HG02970 (cell line): Measurements from ENCODE around the gene NAPEPLD.
"Not testable (repeated sequence)": the region's sequence is repeated elsewhere in the genome, so short reads cannot be mapped to it uniquely, and the experiment has no call there.

Experiments
- ATAC-seq: cut with Tn5 transposase; IDR thresholded peaks from one replicate; pipeline ENCODE4 v1.9.1; 2021; ENCODE audit warnings: mild to moderate bottlenecking, moderate library complexity, moderate number of reproducible peaks; ENCODE audit not compliant: unreplicated experiment, low FRiP score

NAPEPLD gene

DNA sequence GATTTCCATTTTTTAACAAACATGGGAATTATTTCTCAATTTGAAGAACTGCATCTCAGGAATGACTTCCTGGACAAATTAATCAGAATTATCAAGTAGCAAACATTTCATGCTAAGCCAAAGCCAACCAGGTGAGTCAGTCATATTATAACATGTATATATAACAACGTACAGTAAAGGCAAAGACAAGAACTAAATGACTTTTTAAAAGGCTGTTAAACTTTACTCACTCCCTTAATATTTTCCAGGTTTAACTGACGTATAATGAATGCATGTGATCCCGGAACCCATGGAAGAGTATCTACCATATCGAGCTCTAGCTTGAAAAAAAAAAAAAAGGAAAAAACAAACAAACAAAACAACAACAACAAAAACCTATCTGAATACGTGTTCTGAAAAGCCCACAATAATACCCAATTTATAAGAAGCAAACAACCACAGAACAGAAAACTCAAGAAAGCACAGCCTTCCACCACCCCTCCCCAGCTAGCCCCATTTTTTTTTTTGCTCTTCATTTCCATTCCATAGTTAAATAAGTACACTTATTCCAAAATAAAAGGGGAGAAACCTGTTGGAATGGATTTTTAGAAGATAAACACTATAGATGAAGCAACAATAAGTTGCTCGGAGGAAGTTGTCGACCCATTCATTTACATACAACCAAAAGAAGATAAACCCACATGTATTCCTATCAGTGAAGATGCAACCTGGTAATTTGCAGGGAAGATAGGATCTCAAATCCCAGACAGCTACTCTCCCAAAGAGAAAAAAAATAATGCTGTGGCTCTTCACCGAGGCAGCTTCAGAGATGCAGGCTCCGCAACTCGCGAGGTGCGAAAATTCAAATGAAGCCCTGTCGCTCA lies 537 bp downstream of the NAPEPLD start:
- ATAC-seq: no peak

DNA sequence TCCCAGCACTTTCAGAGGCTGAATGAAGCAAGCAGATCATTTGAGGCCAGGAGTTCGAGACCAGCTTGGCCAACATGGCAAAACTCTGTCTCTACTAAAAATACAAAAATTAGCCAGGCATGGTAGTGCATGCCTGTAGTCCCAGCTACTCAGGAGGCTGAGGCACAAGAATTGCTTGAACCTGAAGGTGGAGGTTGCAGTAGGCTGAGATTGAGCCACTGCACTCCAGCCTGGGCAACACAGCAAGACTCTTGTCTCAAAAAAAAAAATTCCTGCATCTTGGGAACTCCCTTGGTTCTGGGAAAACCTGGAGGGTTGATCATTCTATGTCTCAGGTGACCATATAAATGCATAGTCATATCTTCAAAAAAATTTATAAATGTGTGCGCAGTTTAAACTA lies 4.1 kb downstream of the NAPEPLD start:
- ATAC-seq: not testable (repeated sequence)

DNA sequence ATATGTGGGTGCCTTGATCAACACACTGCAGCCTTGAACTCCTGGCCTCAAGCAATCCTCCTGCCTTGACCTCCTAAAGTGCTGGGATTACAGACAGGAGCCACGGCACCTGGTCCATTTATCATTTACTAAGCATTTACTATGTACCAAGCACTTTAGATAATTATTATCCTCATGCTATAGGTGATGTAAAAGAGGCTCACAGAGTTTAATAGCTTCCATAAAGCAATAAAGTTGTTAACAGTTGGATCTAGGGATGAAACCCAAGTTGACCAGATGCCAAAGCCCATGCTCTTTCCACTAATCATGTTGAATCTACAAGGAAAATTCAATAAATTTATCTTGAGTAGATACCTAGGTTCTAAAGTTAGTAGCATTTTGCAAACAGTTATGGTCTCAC lies 5.0 kb downstream of the NAPEPLD start:
- ATAC-seq: no peak

GRCh38 chr7:103142494-103142893 lies 6.4 kb downstream of the NAPEPLD start:
- ATAC-seq: no peak

DNA sequence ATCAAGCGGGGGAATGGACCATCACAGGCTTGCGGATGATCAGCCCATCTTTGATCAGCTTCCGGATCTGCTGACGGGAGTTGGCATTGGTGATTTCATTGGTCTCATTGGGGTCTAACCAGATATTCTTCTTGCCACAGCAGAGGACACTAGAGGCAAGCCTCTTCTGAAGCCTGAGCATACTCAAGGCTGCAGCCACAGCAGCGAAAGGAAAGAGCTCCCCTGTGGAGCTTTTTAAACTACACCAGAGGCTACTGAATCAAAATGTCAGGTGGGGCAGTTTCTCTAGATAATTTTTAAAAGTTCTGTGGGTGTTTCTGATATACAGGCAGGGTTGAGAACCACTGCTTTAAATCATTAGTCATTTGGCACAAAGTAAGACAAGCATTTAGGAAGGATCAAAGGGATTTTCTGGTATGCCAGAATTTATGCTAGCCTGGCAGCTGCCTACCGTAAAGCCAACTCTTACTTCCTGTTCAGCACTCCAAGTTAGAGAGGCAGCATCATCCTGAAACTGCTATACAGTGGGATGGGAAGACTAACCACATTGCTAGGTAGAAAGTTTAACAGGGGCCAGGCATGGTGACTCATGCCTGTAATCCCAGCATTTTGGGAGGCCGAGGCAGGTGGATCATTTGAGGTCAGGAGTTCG lies 7.0 kb downstream of the NAPEPLD start:
- ATAC-seq: no peak

DNA sequence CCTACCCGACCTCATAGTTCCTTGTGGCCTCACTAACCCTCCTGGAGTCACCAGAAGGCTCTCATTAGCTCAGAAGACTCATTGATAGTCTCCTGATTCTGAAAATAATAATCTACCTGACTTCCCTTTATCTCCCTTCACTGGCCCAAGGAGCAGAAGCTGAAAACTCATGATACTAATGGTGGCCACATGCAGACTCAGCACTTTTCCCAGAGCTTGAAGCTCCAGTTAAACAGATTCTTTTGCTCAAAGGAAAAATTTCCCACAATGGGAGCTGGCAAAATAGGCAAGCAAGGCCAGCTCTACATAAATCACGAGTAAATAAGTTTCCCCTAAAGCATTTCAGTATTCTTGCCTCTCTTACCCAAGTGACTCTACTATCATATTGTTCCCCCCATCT lies 8.2 kb downstream of the NAPEPLD start:
- no peak for ATAC-seq

DNA sequence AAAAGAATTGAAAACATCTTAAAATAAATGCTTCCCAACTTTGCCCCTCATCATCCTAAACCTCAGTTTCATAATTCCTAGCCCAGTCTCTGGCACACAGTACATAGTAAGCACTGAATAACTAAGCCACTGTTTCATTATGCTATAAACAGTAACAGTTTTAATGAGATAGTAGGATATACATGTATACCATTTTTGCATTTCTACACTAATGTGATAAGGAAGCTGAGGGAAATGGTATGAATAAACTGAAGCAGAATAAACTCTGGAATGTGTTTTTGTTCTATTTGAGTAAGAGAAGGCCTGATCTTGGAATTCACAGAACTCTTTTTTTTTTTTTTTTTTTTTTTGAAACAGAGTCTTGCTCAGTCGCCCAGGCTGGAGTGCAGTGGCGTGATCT lies 8.8 kb downstream of the NAPEPLD start:
- ATAC-seq: no peak

- no peak for ATAC-seq
Measured at GRCh38 chr7:103134836-103135554, 13.9 kb downstream of the NAPEPLD start.

- no peak for ATAC-seq
Measured at GRCh38 chr7:103132995-103133688, 15.8 kb downstream of the NAPEPLD start.

GRCh38 chr7:103130901-103131624 lies 17.8 kb downstream of the NAPEPLD start:
- ATAC-seq: no peak

DNA sequence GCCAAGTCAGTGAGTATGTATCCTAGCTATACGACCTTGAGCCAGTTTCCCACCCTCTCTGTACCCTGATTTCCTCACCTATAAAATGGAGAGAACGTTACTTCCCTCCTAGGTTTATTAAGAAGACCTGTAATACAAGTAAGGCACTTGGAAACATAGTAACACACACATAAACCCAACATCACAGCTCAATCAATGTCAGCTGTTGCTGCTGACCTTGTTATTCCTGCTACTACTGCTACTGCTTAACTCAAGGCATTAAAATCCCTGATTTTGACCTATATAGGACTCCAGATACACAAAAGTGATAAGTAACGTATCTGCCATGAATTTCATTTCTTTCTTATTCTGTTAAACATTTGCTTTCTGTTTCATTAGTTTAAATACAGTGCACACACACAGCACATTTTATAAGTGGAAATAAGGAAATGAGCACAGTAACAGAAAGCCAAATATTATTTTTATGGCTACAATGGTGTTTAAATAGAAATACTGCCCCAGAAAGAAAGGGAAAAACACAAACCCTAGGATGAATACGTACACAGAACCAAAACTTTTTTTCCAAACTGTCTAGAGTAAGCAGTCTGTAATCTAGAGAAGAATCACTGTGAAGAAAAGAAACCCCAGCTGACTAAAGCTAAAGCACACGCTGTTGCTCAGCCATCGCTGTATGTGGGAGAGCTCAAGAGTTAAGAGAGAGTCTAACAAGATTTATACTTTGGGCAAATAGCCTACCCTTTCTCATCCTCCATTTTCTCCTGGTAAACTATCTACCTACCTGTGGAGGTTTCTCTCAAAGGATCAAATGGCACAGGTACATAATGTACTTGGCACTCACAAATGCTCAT lies 19.0 kb downstream of the NAPEPLD start:
- ATAC-seq: no peak

- ATAC-seq: no peak
Measured at GRCh38 chr7:103127006-103127405, 21.9 kb downstream of the NAPEPLD start.

DNA sequence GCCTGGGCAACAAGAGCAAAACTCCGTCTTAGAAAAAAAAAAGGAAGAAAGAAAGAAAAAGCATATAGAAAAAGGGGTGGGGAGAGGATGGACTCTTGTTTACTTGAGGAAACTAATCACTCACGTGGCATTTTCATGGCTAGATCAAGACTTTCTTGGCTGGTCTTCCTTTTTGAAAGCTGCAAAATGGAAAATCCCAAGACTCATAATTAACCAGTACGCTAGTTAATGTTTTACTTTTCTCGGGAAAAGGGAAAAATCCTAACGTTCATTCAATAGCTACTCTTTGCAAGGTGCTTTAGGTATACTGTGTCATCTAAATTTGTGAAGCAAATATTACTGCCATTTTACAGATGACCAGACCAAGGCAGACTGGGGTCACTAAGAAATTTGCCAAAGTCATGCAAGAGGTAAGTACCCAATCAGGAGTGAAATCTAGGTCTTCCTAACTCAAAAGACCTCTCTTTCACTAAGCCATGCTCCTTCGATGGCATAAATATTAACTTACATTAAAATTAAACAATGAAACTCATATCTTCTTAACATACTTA lies 24.4 kb downstream of the NAPEPLD start:
- ATAC-seq: no peak

GRCh38 chr7:103123529-103123928 lies 25.4 kb downstream of the NAPEPLD start:
- no peak for ATAC-seq

GRCh38 chr7:103121641-103122040 lies 27.3 kb downstream of the NAPEPLD start:
- ATAC-seq: no peak

GRCh38 chr7:103120362-103120761 lies 28.5 kb downstream of the NAPEPLD start:
- ATAC-seq: no peak

GRCh38 chr7:103119791-103120291 lies 29.1 kb downstream of the NAPEPLD start:
- ATAC-seq: no peak

- no peak for ATAC-seq
Measured at GRCh38 chr7:103117465-103117864, 31.4 kb downstream of the NAPEPLD start.

DNA sequence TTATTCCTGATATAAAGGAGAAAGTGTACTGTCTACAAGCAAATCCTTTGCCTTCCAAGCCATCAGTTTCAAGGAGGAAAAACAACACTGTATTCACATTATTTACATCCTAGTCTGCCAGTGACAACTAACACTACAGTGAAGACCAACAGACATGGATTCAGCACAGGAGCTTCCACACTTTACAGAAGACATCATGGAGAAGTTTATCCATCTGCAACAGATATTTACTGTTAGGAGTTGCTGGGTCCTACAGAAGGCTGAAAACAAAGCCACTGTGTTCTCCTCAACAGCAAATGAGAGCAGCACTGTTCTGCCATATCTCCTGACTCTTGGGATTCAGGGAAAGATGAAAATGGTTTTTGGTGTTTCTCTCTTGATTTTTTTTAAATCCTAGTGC lies 31.9 kb downstream of the NAPEPLD start:
- no peak for ATAC-seq
